Measurements from ENCODE around the gene SGK2. TPM values are rescaled to one million over a fixed set of nuclear protein-coding genes. Genes with fewer than 3 reads are reported as not detected.

Gene SGK2
- total and polyA plus RNA-seq, 2 of the 13 experiments (the other 11 are each of a cell fraction or from before 2014, with no cell fraction given) = 6.2 to 29.4 TPM

- TF ChIP-seq ZNF296 (CRISPR knock-in tag; conservative IDR thresholded peaks at IDR 0.05) (0 out of 2 replicates have a peak, but pooled peaks have one; percentile 82), CBX5 (CRISPR knock-in tag; IDR thresholded peaks at IDR 0.05; ENCODE audit: borderline replicate concordance) (peak; percentile 6; the same call in 1 of the 2 replicates)
These were observed 19.7 kb upstream of the SGK2 start (continued) for GRCh38 chr20:43538878-43539700.

GRCh38 chr20:43539975-43540672, 18.7 kb upstream of the SGK2 start:
- Histone ChIP-seq H3K4me3 (replicated peaks in 1 of 3; ENCODE audit: insufficient read depth in 1 of 3, low read depth in 2 of 3, low read length in 3 of 3) (no peak overlapping the region), H3K27me3 (ENCODE audit: control insufficient read depth in 1 of 2, insufficient read depth in 2 of 2, low read length in 2 of 2) (no peaks in the 10 kb centered on the region; a peak in 1 of 5 replicates), H3K4me2 (ENCODE audit: low read depth, low read length) (no peak overlapping the region), H3K36me3 (replicated peaks in 1 of 2; ENCODE audit: control insufficient read depth in 1 of 2, insufficient read depth in 2 of 2, low read length in 2 of 2) (peaks cover 2 to 4% of the 10 kb centered on the region in 2 experiments; a peak in 3 of 5 replicates), H3K9ac (ENCODE audit: insufficient read depth, low read depth, low read length) (no peak overlapping the region), H3K27ac (ENCODE audit: extremely low read length, insufficient read depth, low read length) (no peak overlapping the region), H4K20me1 (ENCODE audit: insufficient read depth, low read length) (no peaks in the 10 kb centered on the region), H3K4me1 (ENCODE audit: insufficient read depth, low read length) (peaks cover 36% of the 10 kb centered on the region), H2AFZ (ENCODE audit: low read length) (no peak overlapping the region), H3K9me3 (ENCODE audit: low read length) (no peaks in the 10 kb centered on the region), H3K79me2 (ENCODE audit: insufficient read depth, low read length) (no peaks in the 10 kb centered on the region)
- FAIRE-seq (no peak), DNase-seq (ENCODE audit: low spot score) (no peak), ATAC-seq (no peak)
- no TSS peak for BruUV-seq (replicated peaks)
- 89% methylated on average over 17 of the region's 17 CpGs for WGBS (ENCODE audit: low lambda C conversion rate)
- ChIA-PET POLR2A (interaction anchor here (0.7 to 12.5 kb wide), 7 partner anchors 9 to 83 kb away, joined by 3 to 224 read pairs (median 8); partner anchors contain the start of genes IFT52, SGK2 and SRSF6), CTCF (ENCODE audit: low intra/inter-chr PET ratio, low total read pairs) (no interaction called here)
- in situ Hi-C loops (cut with HindIII; ENCODE audit: extremely low pct_ligation_motif_present, low pct_unique_long_range_greater_than_20kb) (loop anchor here (5.0 kb wide), 1 partner anchor 152 kb away; no protein-coding TSS in a partner anchor), intact Hi-C loops (cut with micrococcal nuclease; ENCODE audit: unreplicated experiment) (no loop called here)
- no peak for TF ChIP-seq ZSCAN12 (CRISPR knock-in tag; IDR thresholded peaks at IDR 0.05)
- no peak for TF ChIP-seq ISX (CRISPR knock-in tag; conservative IDR thresholded peaks at IDR 0.05)
- no peak for TF ChIP-seq ZNF879 (CRISPR knock-in tag; IDR thresholded peaks at IDR 0.05)
- TF ChIP-seq NCOA1 (CRISPR knock-in tag; IDR thresholded peaks at IDR 0.05) = no peak
- TF ChIP-seq RAD21 (CRISPR knock-in tag; IDR thresholded peaks at IDR 0.05) = no peak
- TF ChIP-seq, protein P1, sequence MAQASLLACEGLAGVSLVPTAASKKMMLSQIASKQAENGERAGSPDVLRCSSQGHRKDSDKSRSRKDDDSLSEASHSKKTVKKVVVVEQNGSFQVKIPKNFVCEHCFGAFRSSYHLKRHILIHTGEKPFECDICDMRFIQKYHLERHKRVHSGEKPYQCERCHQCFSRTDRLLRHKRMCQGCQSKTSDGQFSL (CRISPR knock-in tag; IDR thresholded peaks at IDR 0.05) = no peak
- no peak for TF ChIP-seq KDM1A (CRISPR knock-in tag; IDR thresholded peaks at IDR 0.05)
- no peak for TF ChIP-seq ZC3H13 (CRISPR knock-in tag; IDR thresholded peaks at IDR 0.05)
- no peak for TF ChIP-seq ZNF317 (CRISPR knock-in tag; IDR thresholded peaks at IDR 0.05)
- TF ChIP-seq AGO2 (optimal IDR thresholded peaks at IDR 0.05; ENCODE audit: low read depth, low read length) = peak; percentile 26
- TF ChIP-seq ZFY (CRISPR knock-in tag; IDR thresholded peaks at IDR 0.05) = no peak
- no peak for TF ChIP-seq ZNF792 (CRISPR knock-in tag; IDR thresholded peaks at IDR 0.05)
- TF ChIP-seq HNRNPH1 (optimal IDR thresholded peaks at IDR 0.05; ENCODE audit: low read depth, low read length) = no peak
- TF ChIP-seq, protein P2, sequence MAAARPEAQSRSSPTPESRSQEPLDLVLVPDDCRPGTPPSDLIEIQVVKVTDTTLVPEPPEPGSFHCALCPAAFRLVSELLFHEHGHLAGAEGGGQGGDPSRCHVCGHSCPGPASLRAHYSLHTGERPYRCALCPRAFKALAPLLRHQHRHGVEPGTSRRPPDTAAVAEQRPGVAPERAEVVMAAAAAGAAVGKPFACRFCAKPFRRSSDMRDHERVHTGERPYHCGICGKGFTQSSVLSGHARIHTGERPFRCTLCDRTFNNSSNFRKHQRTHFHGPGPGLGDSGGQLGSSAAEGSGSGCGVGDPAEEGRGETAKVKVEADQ (CRISPR knock-in tag; IDR thresholded peaks at IDR 0.05; ENCODE audit: borderline replicate concordance) = no peak
- TF ChIP-seq AKAP8 (CRISPR knock-in tag; IDR thresholded peaks at IDR 0.05) = 0 out of 2 replicates have a peak, but pooled peaks have one; percentile 0
- TF ChIP-seq U2AF1 (optimal IDR thresholded peaks at IDR 0.05; ENCODE audit: low read depth, low read length) = no peak
- TF ChIP-seq, protein P3, sequence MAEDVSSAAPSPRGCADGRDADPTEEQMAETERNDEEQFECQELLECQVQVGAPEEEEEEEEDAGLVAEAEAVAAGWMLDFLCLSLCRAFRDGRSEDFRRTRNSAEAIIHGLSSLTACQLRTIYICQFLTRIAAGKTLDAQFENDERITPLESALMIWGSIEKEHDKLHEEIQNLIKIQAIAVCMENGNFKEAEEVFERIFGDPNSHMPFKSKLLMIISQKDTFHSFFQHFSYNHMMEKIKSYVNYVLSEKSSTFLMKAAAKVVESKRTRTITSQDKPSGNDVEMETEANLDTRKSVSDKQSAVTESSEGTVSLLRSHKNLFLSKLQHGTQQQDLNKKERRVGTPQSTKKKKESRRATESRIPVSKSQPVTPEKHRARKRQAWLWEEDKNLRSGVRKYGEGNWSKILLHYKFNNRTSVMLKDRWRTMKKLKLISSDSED (CRISPR knock-in tag; IDR thresholded peaks at IDR 0.05) = no peak

Measured in HepG2 (cell line).